Measurements from ENCODE around the gene GFRA1.
"Not testable (repeated sequence)": the region's sequence is repeated elsewhere in the genome, so short reads cannot be mapped to it uniquely, and the experiment has no call there.

GFRA1 gene

GRCh38 chr10:116170815-116171250 lies 102.2 kb downstream of the GFRA1 start:
- Histone ChIP-seq H3K36me3 (ENCODE audit: control insufficient read depth, insufficient read depth, low read length) (no peaks in the 10 kb centered on the region), H3K27ac (no peak overlapping the region), H3K4me2 (ENCODE audit: low read length) (no peak overlapping the region), H3K9me3 (ENCODE audit: control insufficient read depth, low read length) (no peaks in the 10 kb centered on the region), H2AFZ (no peak overlapping the region), H3K4me3 (ENCODE audit: low read depth, low read length) (no peak overlapping the region), H3K4me1 (no peaks in the 10 kb centered on the region), H3K79me2 (no peaks in the 10 kb centered on the region), H3K27me3 (ENCODE audit: control insufficient read depth, insufficient read depth, low read length) (no peaks in the 10 kb centered on the region), H3K9ac (no peak overlapping the region)
- no peak for TF ChIP-seq CTCF (IDR thresholded peaks at IDR 0.05)

GRCh38 chr10:116169782-116170445 lies 103.1 kb downstream of the GFRA1 start:
- Histone ChIP-seq H3K9ac (no peak overlapping the region), H3K27ac (no peak overlapping the region), H3K36me3 (ENCODE audit: control insufficient read depth, insufficient read depth, low read length) (no peaks in the 10 kb centered on the region), H2AFZ (no peak overlapping the region), H3K9me3 (ENCODE audit: control insufficient read depth, low read length) (no peaks in the 10 kb centered on the region), H3K27me3 (ENCODE audit: control insufficient read depth, insufficient read depth, low read length) (no peaks in the 10 kb centered on the region), H3K79me2 (no peaks in the 10 kb centered on the region), H3K4me1 (no peaks in the 10 kb centered on the region), H3K4me2 (ENCODE audit: low read length) (no peak overlapping the region), H3K4me3 (ENCODE audit: low read depth, low read length) (no peak overlapping the region)
- no peak for TF ChIP-seq CTCF (IDR thresholded peaks at IDR 0.05)

GRCh38 chr10:116168745-116169144 lies 104.3 kb downstream of the GFRA1 start:
- no peak overlapping the region for H3K27ac ChIP-seq
- H3K4me1 ChIP-seq: no peaks in the 10 kb centered on the region
- H3K79me2 ChIP-seq: no peaks in the 10 kb centered on the region
- H3K27me3 ChIP-seq (ENCODE audit: control insufficient read depth, insufficient read depth, low read length): no peaks in the 10 kb centered on the region
- no peak overlapping the region for H3K4me3 ChIP-seq (ENCODE audit: low read depth, low read length)
- H3K36me3 ChIP-seq (ENCODE audit: control insufficient read depth, insufficient read depth, low read length): no peaks in the 10 kb centered on the region
- no peak overlapping the region for H3K9ac ChIP-seq
- no peak for TF ChIP-seq CTCF (IDR thresholded peaks at IDR 0.05)
- no peak overlapping the region for H2AFZ ChIP-seq
- H3K4me2 ChIP-seq (ENCODE audit: low read length): no peak overlapping the region
- H3K9me3 ChIP-seq (ENCODE audit: control insufficient read depth, low read length): no peaks in the 10 kb centered on the region

GRCh38 chr10:116168329-116168728 lies 104.7 kb downstream of the GFRA1 start:
- no peak overlapping the region for H3K9ac ChIP-seq
- no peak overlapping the region for H2AFZ ChIP-seq
- TF ChIP-seq CTCF (IDR thresholded peaks at IDR 0.05): no peak
- no peaks in the 10 kb centered on the region for H3K36me3 ChIP-seq (ENCODE audit: control insufficient read depth, insufficient read depth, low read length)
- no peaks in the 10 kb centered on the region for H3K79me2 ChIP-seq
- H3K9me3 ChIP-seq (ENCODE audit: control insufficient read depth, low read length): no peaks in the 10 kb centered on the region
- H3K27ac ChIP-seq: no peak overlapping the region
- no peak overlapping the region for H3K4me3 ChIP-seq (ENCODE audit: low read depth, low read length)
- no peaks in the 10 kb centered on the region for H3K27me3 ChIP-seq (ENCODE audit: control insufficient read depth, insufficient read depth, low read length)
- H3K4me1 ChIP-seq: no peaks in the 10 kb centered on the region
- H3K4me2 ChIP-seq (ENCODE audit: low read length): no peak overlapping the region

GRCh38 chr10:116165941-116166340 lies 107.1 kb downstream of the GFRA1 start:
- H3K9me3 ChIP-seq (ENCODE audit: control insufficient read depth, low read length); H3K4me3 ChIP-seq (ENCODE audit: low read depth, low read length); H3K27ac ChIP-seq; H3K79me2 ChIP-seq; H3K36me3 ChIP-seq (ENCODE audit: control insufficient read depth, insufficient read depth, low read length); H3K4me2 ChIP-seq (ENCODE audit: low read length); H2AFZ ChIP-seq; H3K4me1 ChIP-seq; H3K27me3 ChIP-seq (ENCODE audit: control insufficient read depth, insufficient read depth, low read length); H3K9ac ChIP-seq: not testable (repeated sequence)
